Mononuclear cell (primary cell): ENCODE results near the gene SMIM8. TPM values are rescaled to one million over a fixed set of nuclear protein-coding genes. Genes with fewer than 3 reads are reported as not detected.
"Not testable (repeated sequence)": the region's sequence is repeated elsewhere in the genome, so short reads cannot be mapped to it uniquely, and the experiment has no call there.

ENCODE experiments used
- H3K27me3 ChIP-seq: 2 replicates; pipeline ENCODE4 v1.6.0; 2011; ENCODE audit warnings: low read length, control low read depth; ENCODE audit not compliant: insufficient read depth
- H3K4me1 ChIP-seq: 2 replicates; pipeline ENCODE4 v1.5.1; 2011; ENCODE audit warnings: mild to moderate bottlenecking, low read length, control low read depth; ENCODE audit not compliant: insufficient read depth
- H3K4me3 ChIP-seq: 2 replicates; pipeline ENCODE4 v1.5.1; 2011; ENCODE audit warnings: mild to moderate bottlenecking, low read length, moderate library complexity
- H3K9me3 ChIP-seq: 2 replicates; pipeline ENCODE4 v1.5.1; 2011; ENCODE audit warnings: low read depth, mild to moderate bottlenecking, control low read depth, low read length
- total RNA-seq: library from RNA; depleted of rRNA; stranded (reverse); fragments of >200 nt; gene quantifications from one replicate; pipeline ENCODE4 v1.2.3, GENCODE V29; 2012

SMIM8 gene
- 4.7 TPM for total RNA-seq

- Histone ChIP-seq H3K9me3 (no peaks in the 10 kb centered on the region), H3K27me3 (peaks cover 6% of the 10 kb centered on the region), H3K4me3 (peak within 1 kb of the TSS; percentile 76), H3K4me1 (peaks cover 12% of the 10 kb centered on the region)
Observed at GRCh38 chr6:87322304-87323212, at the start of gene SMIM8. Gene SMIM8, plus strand, starts transcription at chr6:87322588. Its CDS starts 14,444 bp downstream, at chr6:87337032.

DNA sequence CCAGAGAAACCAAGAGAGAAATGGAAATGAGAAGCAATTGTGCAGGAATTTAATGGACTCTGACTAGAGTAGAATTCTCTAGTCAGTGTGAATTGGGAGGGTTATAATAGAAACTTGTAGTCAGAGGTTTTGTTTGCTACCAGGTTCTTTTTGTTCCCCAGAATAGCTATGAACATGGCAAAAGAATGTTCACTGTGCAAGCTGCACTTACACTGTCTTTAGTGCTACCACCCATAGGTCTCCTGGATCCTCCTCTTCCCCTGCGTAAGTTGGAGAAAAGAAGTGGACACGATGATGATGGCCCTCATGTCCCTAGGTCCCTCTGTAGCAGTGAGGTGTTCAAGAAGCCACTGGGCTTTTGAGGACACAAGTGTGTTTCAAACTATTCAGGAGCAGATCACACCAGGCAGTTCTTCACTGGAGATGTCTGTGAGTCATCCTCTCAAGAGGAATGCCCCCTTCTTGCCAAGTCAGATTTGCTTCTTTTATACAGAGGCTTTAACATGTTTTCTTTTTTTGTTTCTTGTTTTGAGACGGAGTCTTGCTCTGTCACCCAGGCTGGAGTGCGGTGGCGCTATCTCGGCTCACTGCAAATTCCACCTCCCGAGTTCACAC lies 47.6 kb upstream of the SMIM8 start:
- H3K27me3 ChIP-seq: no peaks in the 10 kb centered on the region
- H3K4me1 ChIP-seq: no peaks in the 10 kb centered on the region
- H3K4me3 ChIP-seq: no peak overlapping the region
- H3K9me3 ChIP-seq: no peaks in the 10 kb centered on the region

DNA sequence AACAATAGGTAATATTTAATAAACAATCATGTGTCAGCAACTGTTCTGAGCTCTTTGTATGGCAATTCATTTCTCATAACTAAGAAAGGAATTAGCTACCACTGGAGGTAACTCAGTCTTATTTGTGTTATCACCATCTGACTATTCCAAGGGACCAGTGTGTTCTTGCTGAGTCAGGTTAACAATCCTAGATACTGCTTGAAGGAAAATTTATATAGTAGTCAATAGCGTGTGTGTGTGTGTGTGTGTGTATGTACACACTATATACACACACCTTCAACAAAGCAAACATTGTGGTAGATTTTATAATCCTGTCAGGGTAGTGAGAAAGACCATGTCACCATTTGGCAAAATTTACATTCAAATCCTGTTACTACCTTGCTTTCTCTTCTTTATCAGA lies 45.8 kb upstream of the SMIM8 start:
- H3K27me3 ChIP-seq: no peaks in the 10 kb centered on the region
- no peak overlapping the region for H3K4me3 ChIP-seq
- no peaks in the 10 kb centered on the region for H3K4me1 ChIP-seq
- no peaks in the 10 kb centered on the region for H3K9me3 ChIP-seq

- no peaks in the 10 kb centered on the region for H3K27me3 ChIP-seq
- H3K4me3 ChIP-seq: no peak overlapping the region
- no peaks in the 10 kb centered on the region for H3K4me1 ChIP-seq
- no peaks in the 10 kb centered on the region for H3K9me3 ChIP-seq
Observed at GRCh38 chr6:87277123-87277522, 45.3 kb upstream of the SMIM8 start.

- no peaks in the 10 kb centered on the region for H3K4me1 ChIP-seq
- H3K9me3 ChIP-seq: no peaks in the 10 kb centered on the region
- H3K27me3 ChIP-seq: no peaks in the 10 kb centered on the region
- no peak overlapping the region for H3K4me3 ChIP-seq
Observed at GRCh38 chr6:87279196-87279595, 43.2 kb upstream of the SMIM8 start.

GRCh38 chr6:87281426-87281825 lies 41.0 kb upstream of the SMIM8 start:
- Histone ChIP-seq H3K9me3 (no peaks in the 10 kb centered on the region), H3K4me1 (no peaks in the 10 kb centered on the region), H3K27me3 (no peaks in the 10 kb centered on the region), H3K4me3 (no peak overlapping the region)

DNA sequence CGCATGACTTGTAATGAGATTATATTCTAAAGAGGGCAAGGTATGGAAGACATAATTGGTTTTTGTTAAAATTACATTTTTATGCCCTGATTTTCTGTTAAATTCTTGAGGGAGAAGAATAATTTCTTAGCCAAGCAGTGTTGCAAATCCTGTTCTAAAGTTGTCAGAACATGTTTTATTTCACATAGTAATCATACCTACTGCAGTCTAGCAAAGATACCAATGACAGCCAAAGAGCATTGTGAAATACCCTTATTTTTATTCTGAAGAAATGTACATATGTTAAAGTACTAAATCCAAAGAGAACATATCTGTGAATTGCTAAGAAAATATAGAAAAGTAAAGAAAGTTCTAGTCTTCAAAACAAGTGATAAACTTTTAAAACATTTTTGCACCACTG lies 39.6 kb upstream of the SMIM8 start:
- Histone ChIP-seq H3K4me1 (no peaks in the 10 kb centered on the region), H3K27me3 (no peaks in the 10 kb centered on the region), H3K9me3 (no peaks in the 10 kb centered on the region), H3K4me3 (no peak overlapping the region)

DNA sequence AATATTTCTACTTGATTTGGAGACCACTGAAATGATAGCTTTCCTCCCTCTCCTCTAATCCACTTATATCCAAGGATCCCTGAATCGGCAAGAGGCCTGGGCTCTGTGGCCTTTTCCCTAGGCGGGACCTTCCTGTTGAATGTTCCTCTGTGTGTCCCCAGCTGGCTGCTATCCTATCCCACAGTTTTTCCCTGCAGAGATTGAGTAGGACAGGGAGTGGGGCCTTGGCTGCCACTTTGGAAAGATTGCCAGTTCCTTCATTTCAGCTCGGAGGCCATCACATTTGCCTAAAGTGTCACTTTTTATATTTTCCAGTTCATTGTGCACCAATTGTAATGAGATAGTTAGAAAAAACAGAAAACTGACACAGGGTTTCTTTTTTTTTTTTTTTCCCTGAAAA lies 38.9 kb upstream of the SMIM8 start:
- Histone ChIP-seq H3K4me1 (no peaks in the 10 kb centered on the region), H3K4me3 (no peak overlapping the region), H3K9me3 (no peaks in the 10 kb centered on the region), H3K27me3 (no peaks in the 10 kb centered on the region)

DNA sequence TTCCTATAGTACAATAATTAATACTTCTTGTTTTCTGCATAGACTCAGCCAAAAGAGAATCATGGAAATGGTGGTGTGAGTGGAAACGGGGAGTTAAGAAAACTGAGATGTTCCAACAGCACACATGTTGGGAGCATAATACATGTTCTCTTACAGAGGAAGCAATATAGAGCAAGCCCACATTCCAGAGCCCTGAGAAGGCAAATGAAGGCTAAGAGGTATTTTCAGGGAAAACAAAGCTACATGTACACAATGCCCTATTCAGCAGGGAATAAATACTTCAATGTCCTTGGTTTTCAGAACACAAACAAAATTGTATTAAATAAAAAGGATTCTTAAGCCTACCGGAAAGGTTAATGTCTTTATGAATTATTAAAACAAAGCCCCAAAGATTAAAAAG lies 35.1 kb upstream of the SMIM8 start:
- no peaks in the 10 kb centered on the region for H3K4me1 ChIP-seq

DNA sequence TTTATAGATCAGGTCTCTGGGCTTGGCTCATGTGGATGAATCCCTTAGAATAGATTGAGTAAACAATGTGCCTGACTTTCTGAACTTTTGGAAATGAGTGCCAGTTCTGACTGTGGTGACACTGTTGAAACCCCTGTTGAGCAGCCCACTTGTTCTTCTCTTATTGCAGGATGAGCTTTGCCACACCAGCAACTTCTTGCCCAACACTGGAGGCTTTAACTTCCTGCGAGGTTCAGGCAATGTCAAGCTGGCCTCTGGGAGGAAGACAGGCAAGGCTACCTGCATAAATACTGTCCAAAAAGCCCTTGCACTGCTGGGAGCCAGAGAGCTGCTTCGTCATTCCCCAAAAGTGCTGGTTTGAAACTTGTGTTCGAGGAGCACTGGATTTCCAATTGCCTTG lies 32.8 kb upstream of the SMIM8 start:
- Histone ChIP-seq H3K4me3 (no peak overlapping the region), H3K4me1 (no peaks in the 10 kb centered on the region), H3K9me3 (no peaks in the 10 kb centered on the region), H3K27me3 (peaks cover 3% of the 10 kb centered on the region)

More for the DNA sequence above, 35.1 kb upstream of the SMIM8 start:
- Histone ChIP-seq H3K4me3 (no peak overlapping the region), H3K9me3 (no peaks in the 10 kb centered on the region), H3K27me3 (no peaks in the 10 kb centered on the region)

DNA sequence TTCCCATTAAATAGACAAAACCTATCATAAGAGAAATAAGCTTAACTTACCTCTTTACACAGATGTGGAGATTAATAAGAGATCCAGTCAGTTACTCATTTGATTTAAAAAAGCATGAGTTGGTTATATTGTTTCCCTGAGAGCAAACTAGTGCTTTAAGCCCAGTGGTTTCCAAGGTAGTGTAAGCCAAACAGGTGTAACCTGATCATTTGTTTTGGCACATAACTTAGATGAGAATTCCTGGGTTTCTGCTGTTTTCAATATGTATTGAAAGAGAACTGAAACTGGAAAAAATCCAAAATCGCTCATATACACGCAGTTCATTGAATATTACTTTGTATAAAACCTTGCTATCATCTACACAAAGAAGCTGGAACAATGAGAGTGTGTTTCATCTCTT lies 30.5 kb upstream of the SMIM8 start:
- no peaks in the 10 kb centered on the region for H3K9me3 ChIP-seq
- peaks cover 7% of the 10 kb centered on the region for H3K27me3 ChIP-seq
- no peaks in the 10 kb centered on the region for H3K4me1 ChIP-seq
- H3K4me3 ChIP-seq: no peak overlapping the region

DNA sequence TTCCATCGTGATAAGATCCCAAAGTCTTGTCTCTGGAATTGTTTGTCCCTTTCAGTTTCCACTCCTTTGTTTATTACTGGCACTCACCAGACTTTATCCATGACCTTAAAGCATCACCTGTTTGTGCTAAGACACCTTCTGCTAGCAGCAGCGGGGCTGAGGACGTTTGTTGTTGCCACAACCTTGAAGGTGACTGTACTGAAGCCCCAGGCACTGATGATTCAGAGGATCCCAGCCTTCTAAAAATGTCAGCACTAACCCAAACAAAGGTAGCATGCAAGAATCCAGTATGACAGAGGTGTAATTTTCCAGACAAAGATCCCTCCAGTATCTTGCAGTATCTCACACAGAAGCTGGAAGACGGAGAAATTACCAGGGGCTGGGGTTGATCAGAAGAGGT lies 28.9 kb upstream of the SMIM8 start:
- Histone ChIP-seq H3K27me3 (peaks cover 16% of the 10 kb centered on the region), H3K9me3 (no peaks in the 10 kb centered on the region), H3K4me3 (no peak overlapping the region), H3K4me1 (no peaks in the 10 kb centered on the region)

GRCh38 chr6:87297119-87297518 lies 25.3 kb upstream of the SMIM8 start:
- Histone ChIP-seq H3K9me3 (no peaks in the 10 kb centered on the region), H3K4me3 (no peak overlapping the region), H3K27me3 (peaks cover 27% of the 10 kb centered on the region), H3K4me1 (no peaks in the 10 kb centered on the region)

DNA sequence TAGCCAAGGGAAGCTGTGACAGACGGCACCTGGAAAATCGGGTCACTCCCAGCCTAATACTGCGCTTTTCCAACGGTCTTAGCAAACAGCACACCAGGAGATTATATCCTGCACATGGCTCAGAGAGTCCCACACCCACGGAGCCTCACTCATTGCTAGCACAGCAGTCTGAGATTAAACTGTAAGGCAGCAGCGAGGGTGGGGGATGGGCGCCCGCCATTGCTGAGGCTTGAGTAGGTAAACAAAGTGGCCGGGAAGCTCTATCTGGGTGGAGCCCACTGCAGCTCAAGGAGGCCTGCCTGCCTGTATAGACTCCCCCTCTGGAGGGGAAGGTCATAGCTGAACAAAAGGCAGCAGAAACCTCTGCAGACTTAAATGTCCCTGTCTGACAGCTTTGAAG lies 21.1 kb upstream of the SMIM8 start:
- not testable (repeated sequence) for H3K4me1 ChIP-seq, H3K4me3 ChIP-seq, H3K9me3 ChIP-seq
- H3K27me3 ChIP-seq: peaks cover 24% of the 10 kb centered on the region

DNA sequence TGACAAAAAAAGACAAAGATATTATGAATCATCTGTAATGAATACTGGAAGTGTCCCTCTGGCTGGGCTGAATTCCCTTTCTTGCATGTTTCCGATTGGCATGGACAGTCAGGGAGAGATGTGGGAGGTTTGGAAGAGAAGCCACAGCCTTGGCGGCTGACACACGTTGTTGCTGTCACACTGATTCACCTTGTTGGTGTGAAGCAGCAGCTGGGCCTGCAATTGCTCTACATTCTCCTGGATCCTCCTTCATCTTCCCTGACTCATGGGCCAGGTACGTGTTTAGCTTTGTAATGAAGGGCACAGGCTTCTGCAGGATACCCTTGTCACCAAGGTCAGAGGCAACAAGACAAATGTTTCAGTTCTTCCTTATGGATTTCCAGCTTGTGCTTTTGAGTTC lies 13.4 kb upstream of the SMIM8 start:
- Histone ChIP-seq H3K4me3 (no peak overlapping the region), H3K9me3 (no peaks in the 10 kb centered on the region), H3K4me1 (no peaks in the 10 kb centered on the region), H3K27me3 (peaks cover 5% of the 10 kb centered on the region)

DNA sequence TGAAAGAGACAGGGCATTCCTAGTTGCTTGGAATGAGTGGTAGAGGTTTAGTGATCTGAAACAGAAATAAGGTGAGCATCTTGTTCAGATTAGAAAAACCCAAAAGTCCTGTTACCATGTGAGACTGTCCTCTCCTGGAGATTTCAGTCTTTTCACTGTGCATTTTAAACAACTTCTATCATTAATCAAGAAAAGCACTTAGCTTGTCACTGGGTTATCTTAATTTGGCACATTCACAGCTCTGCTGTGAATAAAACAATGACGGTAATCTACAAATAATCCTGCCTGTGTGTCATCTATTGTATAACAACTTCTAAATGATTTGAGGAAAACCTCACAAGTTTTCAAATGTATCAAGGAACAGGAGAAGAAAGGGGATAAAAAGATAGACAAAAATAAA lies 9.5 kb upstream of the SMIM8 start:
- Histone ChIP-seq H3K4me1 (no peaks in the 10 kb centered on the region), H3K9me3 (no peaks in the 10 kb centered on the region), H3K4me3 (no peak overlapping the region), H3K27me3 (peaks cover 9% of the 10 kb centered on the region)
